Glutamatergic neuron (in vitro differentiated cells): ENCODE measurements around the gene UST. TPM values are rescaled to one million over a fixed set of nuclear protein-coding genes. Genes with fewer than 3 reads are reported as not detected.
A peak's percentile ranks its signal among the peaks of the same experiment; 100 is the strongest.
"Not testable (repeated sequence)": the region's sequence is repeated elsewhere in the genome, so short reads cannot be mapped to it uniquely, and the experiment has no call there.

Source experiments
- DNase-seq: peaks from one replicate; pipeline ENCODE4 v3.0.0; 2022
- H3K27ac Mint-ChIP-seq: one replicate; pipeline ENCODE4 v1.8.0; 2020; ENCODE audit warnings: mild to moderate bottlenecking, mixed read lengths, inconsistent platforms; ENCODE audit not compliant: unreplicated experiment
- H3K27me3 Mint-ChIP-seq: one replicate; pipeline ENCODE4 v1.8.0; 2020; ENCODE audit warnings: mild to moderate bottlenecking, moderate library complexity, mixed read lengths, inconsistent platforms; ENCODE audit not compliant: unreplicated experiment
- H3K36me3 Mint-ChIP-seq: one replicate; pipeline ENCODE4 v1.8.0; 2020; ENCODE audit warnings: mild to moderate bottlenecking, mixed read lengths, inconsistent platforms; ENCODE audit not compliant: unreplicated experiment
- H3K4me1 Mint-ChIP-seq: one replicate; pipeline ENCODE4 v1.8.0; 2020; ENCODE audit warnings: mild to moderate bottlenecking, low read depth, mixed read lengths, inconsistent platforms; ENCODE audit not compliant: unreplicated experiment
- H3K4me3 Mint-ChIP-seq: one replicate; pipeline ENCODE4 v1.8.0; 2020; ENCODE audit warnings: mild to moderate bottlenecking, mixed read lengths, inconsistent platforms; ENCODE audit not compliant: unreplicated experiment
- H3K9me3 Mint-ChIP-seq: one replicate; pipeline ENCODE4 v1.8.0; 2020; ENCODE audit warnings: mild to moderate bottlenecking, moderate library complexity, mixed read lengths, inconsistent platforms; ENCODE audit not compliant: unreplicated experiment
- CTCF ChIP-seq: fragments of 200-600 bp; sonication (generic); IDR thresholded peaks from one replicate; pipeline ENCODE4 v1.5.0; 2021; ENCODE audit not compliant: partially characterized antibody, unreplicated experiment
- total RNA-seq: library from RNA; stranded (reverse); fragmentation: NEBNext Ultra II Directional; extraction: Animal tissue kit (Norgen Biotek cat#: 25700); gene quantifications from one replicate; pipeline ENCODE4 v1.2.1, GENCODE V29; 2021; ENCODE audit not compliant: unreplicated experiment

UST gene
- total RNA-seq, 1 donor from 2014 or later = 11.2 TPM

GRCh38 chr6:148905901-148906300, 159.1 kb downstream of the UST start:
- Mint-ChIP-seq H3K27ac (no peak overlapping the region), H3K36me3 (peaks cover 4% of the 10 kb centered on the region), H3K27me3 (no peaks in the 10 kb centered on the region), H3K4me3 (no peak overlapping the region), H3K9me3 (no peaks in the 10 kb centered on the region), H3K4me1 (peaks cover 14% of the 10 kb centered on the region)
- TF ChIP-seq CTCF = no peak
- DNase-seq = no peak

- Mint-ChIP-seq H3K27me3 (no peaks in the 10 kb centered on the region), H3K9me3 (no peaks in the 10 kb centered on the region), H3K4me1 (peaks cover 16% of the 10 kb centered on the region), H3K4me3 (no peak overlapping the region), H3K36me3 (no peaks in the 10 kb centered on the region), H3K27ac (no peak overlapping the region)
- no peak for TF ChIP-seq CTCF
- no peak for DNase-seq
These were observed 159.6 kb downstream of the UST start for GRCh38 chr6:148906386-148906785.

- H3K36me3 Mint-ChIP-seq = no peaks in the 10 kb centered on the region
- TF ChIP-seq CTCF = no peak
- H3K4me1 Mint-ChIP-seq = peaks cover 20% of the 10 kb centered on the region
- H3K9me3 Mint-ChIP-seq = no peaks in the 10 kb centered on the region
- DNase-seq = no peak
- no peaks in the 10 kb centered on the region for H3K27me3 Mint-ChIP-seq
- H3K27ac Mint-ChIP-seq = peak overlapping the region; percentile 34
- no peak overlapping the region for H3K4me3 Mint-ChIP-seq
These were observed 160.7 kb downstream of the UST start for GRCh38 chr6:148907573-148907972.

- Mint-ChIP-seq H3K9me3 (peaks cover 3% of the 10 kb centered on the region), H3K4me3 (no peak overlapping the region), H3K27me3 (no peaks in the 10 kb centered on the region), H3K36me3 (no peaks in the 10 kb centered on the region), H3K4me1 (peaks cover 22% of the 10 kb centered on the region), H3K27ac (no peak overlapping the region)
- TF ChIP-seq CTCF = no peak
- DNase-seq = no peak
These were observed 165.4 kb downstream of the UST start for GRCh38 chr6:148912252-148912651.

- Mint-ChIP-seq H3K9me3 (peaks cover 6% of the 10 kb centered on the region), H3K4me3 (no peak overlapping the region), H3K27me3 (no peaks in the 10 kb centered on the region), H3K36me3 (peaks cover 5% of the 10 kb centered on the region), H3K27ac (no peak overlapping the region), H3K4me1 (peaks cover 29% of the 10 kb centered on the region)
- TF ChIP-seq CTCF = no peak
- DNase-seq = no peak
These were observed 169.0 kb downstream of the UST start for GRCh38 chr6:148915810-148916209.

GRCh38 chr6:148916485-148916884, 169.7 kb downstream of the UST start:
- H3K36me3 Mint-ChIP-seq, H3K4me3 Mint-ChIP-seq, H3K27me3 Mint-ChIP-seq, H3K27ac Mint-ChIP-seq, DNase-seq, H3K9me3 Mint-ChIP-seq: not testable (repeated sequence)
- H3K4me1 Mint-ChIP-seq = peaks cover 26% of the 10 kb centered on the region
